Transverse colon (tissue), 4 donors: Measurements from ENCODE around the gene ZHX3. TPM values are rescaled to one million over a fixed set of nuclear protein-coding genes. Genes with fewer than 3 reads are reported as not detected.

Experiments
- DNase-seq: peaks from one replicate; pipeline ENCODE4 v3.0.0-alpha.2; 2019
- H3K27ac ChIP-seq, 4 donors: fragments of 200-600 bp; sonication (generic); 2 replicates each; pipeline ENCODE4 v1.5.1; 2016 to 2018; ENCODE audit warnings: inconsistent platforms in 4 of 4
- H3K27me3 ChIP-seq: fragments of 200-600 bp; sonication (generic); 2 replicates; pipeline ENCODE4 v1.5.1; 2017; ENCODE audit warnings: inconsistent platforms
- H3K36me3 ChIP-seq, 4 donors: fragments of 200-600 bp; sonication (generic); 2 replicates each; pipeline ENCODE4 v1.5.1; 2017 to 2019; ENCODE audit warnings: inconsistent platforms in 4 of 4
- H3K4me1 ChIP-seq, 4 donors: fragments of 200-600 bp; sonication (generic); 2 replicates each; pipeline ENCODE4 v1.5.1; 2017 to 2020; ENCODE audit warnings: inconsistent platforms in 4 of 4
- H3K4me3 ChIP-seq, 4 donors: fragments of 200-600 bp; sonication (generic); 1 replicate in 1 of 4; 2 replicates in 3 of 4; pipeline versions ENCODE4 v1.5.1 to v1.6.1; 2017 to 2019; ENCODE audit warnings: inconsistent platforms in 4 of 4
- H3K9me3 ChIP-seq, 2 donors: fragments of 200-600 bp; sonication (generic); 2 replicates each; pipeline ENCODE4 v1.5.1; 2017 to 2019; ENCODE audit warnings: inconsistent platforms in 2 of 2
- CTCF ChIP-seq, 5 experiments: fragments of 200-600 bp in 3 of 5; fragments of 450-650 bp in 2 of 5; sonication (generic) in 3 of 5; IDR thresholded peaks; 1 replicate in 2 of 5; 2 replicates in 3 of 5; pipeline ENCODE4 v1.5.1; 2016 to 2017; ENCODE audit warnings: antibody characterized with exemption in 5 of 5, inconsistent platforms in 3 of 5, mild to moderate bottlenecking in 2 of 5, moderate library complexity in 1 of 5
- EP300 ChIP-seq: sonication (generic); formaldehyde crosslinking; IDR thresholded peaks from one replicate; pipeline ENCODE4 v1.6.1; 2017; ENCODE audit warnings: antibody characterized with exemption, low read depth
- POLR2A ChIP-seq: fragments of 450-650 bp; IDR thresholded peaks from one replicate; pipeline ENCODE4 v1.6.1; 2016; ENCODE audit warnings: antibody characterized with exemption, mild to moderate bottlenecking, moderate library complexity
- POLR2AphosphoS5 ChIP-seq, 3 donors: sonication (generic); formaldehyde crosslinking; IDR thresholded peaks; one replicate each; pipeline ENCODE4 v1.6.1; 2016; ENCODE audit warnings: antibody characterized with exemption in 3 of 3
- WGBS, 2 donors: methylation state at CpG; one replicate each; pipeline ENCODE4 v1.1.5; 2018; ENCODE audit warnings: low coverage in 1 of 2; 5-methylcytosine and 5-hydroxymethylcytosine counted together
- in situ Hi-C, 4 donors: fragments of 200-750 bp; cut with MboI; loops; one replicate each; pipeline versions ENCODE4 v1.15.0 to v1.15.1; 2017; ENCODE audit warnings: low sequenced_read_pairs in 3 of 4, low pct_ligation_motif_present in 1 of 4, low pct_unique_long_range_greater_than_20kb in 1 of 4
- intact Hi-C: fragments of 100-400 bp; cut with DNase I; formaldehyde crosslinking; loops from one replicate; pipeline ENCODE4 v1.15.1; 2023; ENCODE audit warnings: low total_unique reads
- total RNA-seq, 4 donors: library from RNA; depleted of rRNA; stranded (reverse); fragments of >200 nt; gene quantifications; one replicate each; pipeline ENCODE4 v1.1.0, GENCODE V29; 2016

ZHX3 gene
- total RNA-seq, 4 donors from 2014 or later, result 22.7 to 34.8 (median 26.4) TPM

GRCh38 chr20:41355598-41356203 lies 38.2 kb upstream of the ZHX3 start:
- H3K4me1 ChIP-seq, result no peaks in the 10 kb centered on the region
- TF ChIP-seq CTCF (IDR thresholded peaks at IDR 0.05) (no peak), POLR2A (no peak), POLR2AphosphoS5 (IDR thresholded peaks at IDR 0.05) (no peak), EP300 (no peak)
- H3K4me3 ChIP-seq, result no peak overlapping the region
- DNase-seq, result no peak
- H3K27me3 ChIP-seq, result no peaks in the 10 kb centered on the region
- H3K36me3 ChIP-seq, result peaks cover 0 to 7% (median 2%) of the 10 kb centered on the region in 4 donors
- no peaks in the 10 kb centered on the region for H3K9me3 ChIP-seq
- no peak overlapping the region for H3K27ac ChIP-seq
- in situ Hi-C loops, result no loop called here
- intact Hi-C loops, result no loop called here
- 95% methylated on average over 7 of the region's 7 CpGs; no CpG with 5 or more reads in 1 of the 2 donors for whole genome bisulfite sequencing, 2 donors

- Histone ChIP-seq H3K27me3 (no peaks in the 10 kb centered on the region), H3K36me3 (peaks cover 0 to 8% (median 2%) of the 10 kb centered on the region in 4 donors), H3K4me3 (no peak overlapping the region), H3K9me3 (no peaks in the 10 kb centered on the region), H3K27ac (no peak overlapping the region), H3K4me1 (no peaks in the 10 kb centered on the region)
- intact Hi-C loops (no loop called here), in situ Hi-C loops (no loop called here)
- WGBS, 2 donors, result 98% methylated on average over 3 of the region's 3 CpGs; no CpG with 5 or more reads in 1 of the 2 donors
- DNase-seq, result no peak
- TF ChIP-seq CTCF (IDR thresholded peaks at IDR 0.05) (no peak), POLR2AphosphoS5 (IDR thresholded peaks at IDR 0.05) (no peak), EP300 (no peak), POLR2A (no peak)
These were observed 37.7 kb upstream of the ZHX3 start for GRCh38 chr20:41355192-41355591.

- no peaks in the 10 kb centered on the region for H3K4me1 ChIP-seq
- no peaks in the 10 kb centered on the region for H3K9me3 ChIP-seq
- H3K27ac ChIP-seq, result no peak overlapping the region
- intact Hi-C loops (no loop called here), in situ Hi-C loops (no loop called here)
- TF ChIP-seq POLR2AphosphoS5 (IDR thresholded peaks at IDR 0.05) (no peak), POLR2A (no peak), EP300 (no peak), CTCF (IDR thresholded peaks at IDR 0.05) (no peak)
- H3K4me3 ChIP-seq, result no peak overlapping the region
- no peaks in the 10 kb centered on the region for H3K27me3 ChIP-seq
- DNase-seq, result no peak
- peaks cover 0 to 14% (median 6%) of the 10 kb centered on the region in 4 donors for H3K36me3 ChIP-seq
These were observed 36.0 kb upstream of the ZHX3 start for GRCh38 chr20:41353530-41353929.

GRCh38 chr20:41352666-41353065 lies 35.1 kb upstream of the ZHX3 start:
- no peaks in the 10 kb centered on the region for H3K4me1 ChIP-seq
- H3K36me3 ChIP-seq, result peaks cover 0 to 13% (median 6%) of the 10 kb centered on the region in 4 donors
- 85% methylated on average over 5 of the region's 5 CpGs; no CpG with 5 or more reads in 1 of the 2 donors for WGBS, 2 donors
- H3K27ac ChIP-seq, result no peak overlapping the region
- no peak for DNase-seq
- in situ Hi-C loops, result no loop called here
- no peak overlapping the region for H3K4me3 ChIP-seq
- intact Hi-C loops, result no loop called here
- H3K9me3 ChIP-seq, result no peaks in the 10 kb centered on the region
- no peaks in the 10 kb centered on the region for H3K27me3 ChIP-seq
- TF ChIP-seq EP300 (no peak), POLR2A (no peak), CTCF (IDR thresholded peaks at IDR 0.05) (no peak), POLR2AphosphoS5 (IDR thresholded peaks at IDR 0.05) (no peak)
